HepG2 (cell line): ENCODE results near the gene PIK3R1. TPM values are rescaled to one million over a fixed set of nuclear protein-coding genes. Genes with fewer than 3 reads are reported as not detected.

Experiments
- ATF7 ChIP-seq, 2 experiments: fragments of 450-650 bp in 1 of 2; sonication (generic) in 1 of 2; formaldehyde crosslinking in 1 of 2; IDR thresholded peaks; 2 replicates each; pipeline versions ENCODE4 v1.4.0 to v1.6.1; 2016 to 2020; ENCODE audit warnings: antibody characterized with exemption in 1 of 2, mild to moderate bottlenecking in 1 of 2, missing genetic modification reagents in 1 of 2
- CCDC6 ChIP-seq: sonication (generic); formaldehyde crosslinking; IDR thresholded peaks from 2 replicates; pipeline ENCODE4 v1.8.1; 2022; ENCODE audit warnings: mild to moderate bottlenecking, missing genetic modification reagents, moderate library complexity
- DPF2 ChIP-seq: sonication (generic); formaldehyde crosslinking; IDR thresholded peaks from 2 replicates; pipeline ENCODE4 v1.4.0; 2020; ENCODE audit warnings: mild to moderate bottlenecking, low read depth, missing genetic modification reagents, borderline replicate concordance
- ERF ChIP-seq: IDR thresholded peaks from 2 replicates; pipeline ENCODE4 v1.6.1; 2018; ENCODE audit warnings: missing biosample characterization, missing genetic modification reagents
- HMGXB4 ChIP-seq, 2 experiments: sonication (generic) in 1 of 2; formaldehyde crosslinking in 1 of 2; IDR thresholded peaks; 2 replicates each; pipeline versions ENCODE4 v1.4.0 to v1.6.1; 2018 to 2020; ENCODE audit warnings: missing genetic modification reagents in 2 of 2, borderline replicate concordance in 1 of 2, low read depth in 1 of 2, mild to moderate bottlenecking in 1 of 2, missing biosample characterization in 1 of 2
- HNF1B ChIP-seq: sonication (generic); formaldehyde crosslinking; IDR thresholded peaks from 2 replicates; pipeline ENCODE4 v1.5.1; 2020; ENCODE audit warnings: mild to moderate bottlenecking, moderate library complexity, missing genetic modification reagents
- HOXA5 ChIP-seq: sonication (generic); formaldehyde crosslinking; IDR thresholded peaks from 2 replicates; pipeline ENCODE4 v1.4.0; 2020; ENCODE audit warnings: missing genetic modification reagents
- HOXA7 ChIP-seq: sonication (generic); formaldehyde crosslinking; IDR thresholded peaks from 2 replicates; pipeline ENCODE4 v1.8.1; 2022; ENCODE audit warnings: mild to moderate bottlenecking, missing genetic modification reagents, moderate library complexity
- NONO ChIP-seq, 2 experiments: fragments of 450-650 bp in 1 of 2; sonication (generic) in 1 of 2; formaldehyde crosslinking in 1 of 2; IDR thresholded peaks in 1 of 2; conservative IDR thresholded peaks in 1 of 2; 2 replicates each; pipeline versions ENCODE4 v1.6.1 to v1.8.0; 2017 to 2022; ENCODE audit warnings: mild to moderate bottlenecking in 1 of 2, missing genetic modification reagents in 1 of 2, moderate library complexity in 1 of 2
- NR2F2 ChIP-seq: IDR thresholded peaks from 2 replicates; pipeline ENCODE4 v1.6.1; 2012; ENCODE audit warnings: low read depth, inconsistent platforms, borderline replicate concordance
- PBX3 ChIP-seq: sonication (generic); formaldehyde crosslinking; IDR thresholded peaks from 2 replicates; pipeline ENCODE4 v1.8.1; 2023; ENCODE audit warnings: missing genetic modification reagents, inconsistent platforms, borderline replicate concordance
- ZBTB21 ChIP-seq: sonication (generic); formaldehyde crosslinking; IDR thresholded peaks from 2 replicates; pipeline ENCODE4 v1.4.0; 2020; ENCODE audit warnings: missing genetic modification reagents
- ZBTB38 ChIP-seq: sonication (generic); formaldehyde crosslinking; IDR thresholded peaks from 2 replicates; pipeline ENCODE4 v1.5.1; 2020; ENCODE audit warnings: mild to moderate bottlenecking, missing genetic modification reagents
- ZNF18 ChIP-seq: sonication (generic); formaldehyde crosslinking; IDR thresholded peaks from 2 replicates; pipeline ENCODE4 v1.8.0; 2022; ENCODE audit warnings: mild to moderate bottlenecking, missing genetic modification reagents; ENCODE audit not compliant: insufficient replicate concordance
- ZNF432 ChIP-seq: sonication (generic); formaldehyde crosslinking; IDR thresholded peaks from 2 replicates; pipeline ENCODE4 v1.5.0; 2020; ENCODE audit warnings: missing genetic modification reagents, mild to moderate bottlenecking, borderline replicate concordance
- ZNF691 ChIP-seq: sonication (generic); formaldehyde crosslinking; IDR thresholded peaks from 2 replicates; pipeline ENCODE4 v1.4.0; 2020; ENCODE audit warnings: missing genetic modification reagents, low read depth, mild to moderate bottlenecking, borderline replicate concordance
- ZNF792 ChIP-seq: IDR thresholded peaks from 2 replicates; pipeline ENCODE4 v1.6.1; 2016
- polyA plus RNA-seq, 8 experiments: library from polyadenylated mRNA; depleted of rRNA in 3 of 8; stranded (reverse) in 7 of 8; unstranded in 1 of 8; fragments of >200 nt; fragmentation: Illumina TruSeq in 4 of 8; extraction: Trizol in 4 of 8; gene quantifications; 2 replicates each; pipeline versions ENCODE4 v1.2.1 to v1.2.3, GENCODE V29; 2011 to 2016; ENCODE audit warnings: low read depth in 4 of 8, missing spikeins in 1 of 8, mixed read lengths in 1 of 8; ENCODE audit not compliant: insufficient read depth in 1 of 8
- total RNA-seq, 5 experiments: library from RNA; depleted of rRNA; stranded (reverse); fragments of >200 nt; fragmentation: Illumina TruSeq; extraction: Trizol; gene quantifications; 2 replicates each; pipeline ENCODE4 v1.2.3, GENCODE V29; 2016; ENCODE audit warnings: low read depth in 1 of 5
- TF ChIP-seq, protein P1 (sequence below): sonication (generic); formaldehyde crosslinking; IDR thresholded peaks from 2 replicates; pipeline ENCODE4 v1.8.1; 2023; ENCODE audit warnings: mild to moderate bottlenecking, moderate library complexity, missing genetic modification reagents
- TF ChIP-seq, protein P2 (sequence below): sonication (generic); IDR thresholded peaks from 2 replicates; pipeline ENCODE4 v1.6.1; 2016; ENCODE audit warnings: low read depth, borderline replicate concordance

The PIK3R1 gene
- total and polyA plus RNA-seq, 2 of the 13 experiments (the other 11 are each of a cell fraction or from before 2014, with no cell fraction given): 8.4 to 21.3 TPM

- TF ChIP-seq NONO (IDR thresholded peaks at IDR 0.05): no peak
- TF ChIP-seq NONO (CRISPR knock-in tag; conservative IDR thresholded peaks at IDR 0.05): peak; percentile 62; the same call in 1 of the 2 replicates
- TF ChIP-seq, protein P1, sequence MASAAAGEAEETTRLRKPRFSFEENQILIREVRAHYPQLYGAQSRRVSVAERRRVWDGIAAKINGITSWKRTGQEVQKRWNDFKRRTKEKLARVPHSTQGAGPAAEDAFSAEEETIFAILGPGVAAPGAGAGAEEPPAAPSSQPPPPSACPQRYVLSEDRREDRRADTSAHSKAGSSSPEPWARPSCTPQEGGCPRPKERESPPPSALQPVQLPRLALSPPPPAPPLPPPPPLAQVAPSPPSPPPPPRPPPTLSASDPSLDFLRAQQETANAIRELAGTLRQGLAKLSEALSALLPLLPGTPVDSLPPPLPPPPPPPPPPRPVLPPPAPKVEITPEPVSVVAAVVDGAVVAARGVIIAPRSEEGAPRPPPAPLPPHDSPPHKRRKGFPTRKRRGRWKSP: peak; percentile 65; the same call in 1 of the 2 replicates
- TF ChIP-seq, protein P2, sequence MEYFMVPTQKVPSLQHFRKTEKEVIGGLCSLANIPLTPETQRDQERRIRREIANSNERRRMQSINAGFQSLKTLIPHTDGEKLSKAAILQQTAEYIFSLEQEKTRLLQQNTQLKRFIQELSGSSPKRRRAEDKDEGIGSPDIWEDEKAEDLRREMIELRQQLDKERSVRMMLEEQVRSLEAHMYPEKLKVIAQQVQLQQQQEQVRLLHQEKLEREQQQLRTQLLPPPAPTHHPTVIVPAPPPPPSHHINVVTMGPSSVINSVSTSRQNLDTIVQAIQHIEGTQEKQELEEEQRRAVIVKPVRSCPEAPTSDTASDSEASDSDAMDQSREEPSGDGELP: peak; percentile 67; the same call in 1 of the 2 replicates
- no peak for TF ChIP-seq PBX3 (CRISPR knock-in tag)
- TF ChIP-seq ZBTB38 (CRISPR knock-in tag): peak; percentile 73
- peak in 1 of 2 experiments; percentile 77; a peak in 2 of 4 replicates for TF ChIP-seq HMGXB4 (CRISPR knock-in tag; IDR thresholded peaks at IDR 0.05; ENCODE audit: borderline replicate concordance in 1 of 2, low read depth in 1 of 2)
- TF ChIP-seq ZNF792: peak; percentile 80
- TF ChIP-seq ZNF691 (CRISPR knock-in tag): peak; percentile 70; the same call in 1 of the 2 replicates
- no peak for TF ChIP-seq ATF7 (IDR thresholded peaks at IDR 0.05)
- peak; percentile 45; the same call in 1 of the 2 replicates for TF ChIP-seq ATF7 (CRISPR knock-in tag; IDR thresholded peaks at IDR 0.05)
- TF ChIP-seq ZNF432: no peak
- peak; percentile 83 for TF ChIP-seq ZBTB21 (CRISPR knock-in tag)
- peak; percentile 93 for TF ChIP-seq HNF1B (CRISPR knock-in tag)
- TF ChIP-seq HOXA5 (CRISPR knock-in tag): peak; percentile 48; the same call in 1 of the 2 replicates
- peak; percentile 83 for TF ChIP-seq ERF
- peak; percentile 93 for TF ChIP-seq DPF2 (CRISPR knock-in tag)
- TF ChIP-seq CCDC6 (CRISPR knock-in tag): peak; percentile 65; the same call in 1 of the 2 replicates
- peak; percentile 96 for TF ChIP-seq NR2F2
- TF ChIP-seq HOXA7 (CRISPR knock-in tag): no peak
- TF ChIP-seq ZNF18: peak; percentile 82
Measured at GRCh38 chr5:68239487-68239886, 23.9 kb downstream of the PIK3R1 start (continued).
